Natural killer cell (primary cell): ENCODE data around the gene NLRP1. TPM values are rescaled to one million over a fixed set of nuclear protein-coding genes. Genes with fewer than 3 reads are reported as not detected.

Experiments
- ATAC-seq, 3 donors: fragments of 150-1000 bp in 2 of 3; fragments of 200-7000 bp in 1 of 3; cut with Tn5 transposase; 1 replicate in 1 of 3; 2 replicates in 2 of 3; pipeline ENCODE4 v1.10.0; 2021; ENCODE audit warnings: mild to moderate bottlenecking in 2 of 3, moderate library complexity in 2 of 3
- DNase-seq, 2 donors: peaks; one replicate each; pipeline versions ENCODE4 v3.0.0 to v3.0.0-alpha.2; 2013 to 2021; ENCODE audit warnings: mixed read lengths in 1 of 2
- H3K27ac ChIP-seq: one replicate; pipeline ENCODE4 v1.5.1; 2013; ENCODE audit warnings: mild to moderate bottlenecking, low read length
- H3K27me3 ChIP-seq: one replicate; pipeline ENCODE4 v1.6.1; 2013; ENCODE audit warnings: low read length; ENCODE audit not compliant: control insufficient read depth, insufficient read depth
- H3K36me3 ChIP-seq: one replicate; pipeline ENCODE4 v1.6.1; 2013; ENCODE audit warnings: low read length; ENCODE audit not compliant: control insufficient read depth, insufficient read depth
- H3K4me1 ChIP-seq: one replicate; pipeline ENCODE4 v1.6.1; 2013; ENCODE audit warnings: low read length; ENCODE audit not compliant: control insufficient read depth, insufficient read depth
- H3K4me3 ChIP-seq: one replicate; pipeline ENCODE4 v1.5.1; 2013; ENCODE audit warnings: low read length
- H3K9me3 ChIP-seq: one replicate; pipeline ENCODE4 v1.6.1; 2013; ENCODE audit warnings: low read length; ENCODE audit not compliant: control insufficient read depth, insufficient read depth
- H3K27ac Mint-ChIP-seq, 2 donors: one replicate each; pipeline ENCODE4 v1.8.0; 2022; ENCODE audit warnings: mild to moderate bottlenecking in 2 of 2, mixed read lengths in 2 of 2, moderate library complexity in 1 of 2
- H3K27me3 Mint-ChIP-seq, 2 donors: one replicate each; pipeline ENCODE4 v1.8.0; 2022; ENCODE audit warnings: low read depth in 2 of 2, mixed read lengths in 2 of 2
- H3K36me3 Mint-ChIP-seq: one replicate; pipeline ENCODE4 v1.8.0; 2022; ENCODE audit warnings: mixed read lengths
- H3K4me1 Mint-ChIP-seq, 2 donors: one replicate each; pipeline ENCODE4 v1.8.0; 2022; ENCODE audit warnings: mixed read lengths in 2 of 2
- H3K4me3 Mint-ChIP-seq: one replicate; pipeline ENCODE4 v1.8.0; 2022; ENCODE audit warnings: mild to moderate bottlenecking, moderate library complexity, mixed read lengths
- H3K9me3 Mint-ChIP-seq, 2 donors: one replicate each; pipeline ENCODE4 v1.8.0; 2022; ENCODE audit warnings: mixed read lengths in 2 of 2
- CTCF ChIP-seq: fragments of 200-600 bp; IDR thresholded peaks from one replicate; pipeline ENCODE4 v1.8.0; 2022; ENCODE audit warnings: antibody characterized with exemption
- whole genome bisulfite sequencing: methylation state at CpG from one replicate; pipeline ENCODE4 v1.1.7; 2013; ENCODE audit warnings: missing lambda C conversion rate; ENCODE audit not compliant: insufficient coverage; 5-methylcytosine and 5-hydroxymethylcytosine counted together
- intact Hi-C: fragments of 100-400 bp; cut with micrococcal nuclease; formaldehyde crosslinking; loops from one replicate; pipeline ENCODE4 v1.14.2; 2022
- total RNA-seq, 4 donors: library from RNA; stranded (reverse); fragments of 120-200 nt in 1 of 4; gene quantifications; one replicate each; pipeline versions ENCODE4 v1.2.3 to v1.2.4, GENCODE V29; 2013 to 2022

NLRP1 gene
- total RNA-seq, 3 donors from 2014 or later (not counting 1 experiment from before 2014, with no cell fraction given) = 206 to 237 (median 209) TPM

DNA sequence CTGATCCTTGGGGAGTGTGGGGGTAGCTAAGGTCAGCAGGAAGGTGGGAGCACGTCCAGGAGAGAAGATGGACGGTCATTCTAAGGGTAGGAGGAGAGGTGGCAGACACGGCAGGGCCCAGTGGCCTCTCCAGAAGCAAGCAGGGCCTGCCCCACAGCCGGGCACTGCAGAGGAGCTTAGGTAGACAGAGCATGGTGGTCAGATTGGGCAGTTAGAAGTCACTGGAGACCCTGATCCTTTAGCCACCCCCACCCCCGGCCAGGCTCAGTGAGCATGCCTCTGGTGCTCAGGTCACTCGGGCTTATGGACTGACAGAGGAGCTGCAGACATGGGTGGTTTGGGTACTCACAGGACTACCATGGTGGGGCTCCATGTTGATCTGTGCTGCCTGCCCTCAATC is 26.3 kb downstream of the NLRP1 start:
- no peak overlapping the region for H3K4me3 ChIP-seq
- intact Hi-C loops = no loop called here
- Mint-ChIP-seq H3K4me1 (peaks cover 15 to 36% of the 10 kb centered on the region in 2 donors), H3K9me3 (no peaks in the 10 kb centered on the region), H3K27me3 (no peaks in the 10 kb centered on the region), H3K36me3 (peaks cover 4% of the 10 kb centered on the region), H3K27ac (no peak overlapping the region), H3K4me3 (no peak overlapping the region)
- H3K36me3 ChIP-seq = peaks cover 56% of the 10 kb centered on the region
- WGBS = 96% methylated on average over 6 of the region's 6 CpGs
- DNase-seq (no peak), ATAC-seq (no peak)
- TF ChIP-seq CTCF = no peak
- no peaks in the 10 kb centered on the region for H3K9me3 ChIP-seq
- no peak overlapping the region for H3K27ac ChIP-seq
- no peaks in the 10 kb centered on the region for H3K4me1 ChIP-seq
- no peaks in the 10 kb centered on the region for H3K27me3 ChIP-seq

- intact Hi-C loops = no loop called here
- Histone ChIP-seq H3K27me3 (no peaks in the 10 kb centered on the region), H3K4me3 (no peak overlapping the region), H3K4me1 (no peaks in the 10 kb centered on the region), H3K9me3 (no peaks in the 10 kb centered on the region), H3K27ac (no peak overlapping the region), H3K36me3 (peaks cover 61% of the 10 kb centered on the region)
- H3K4me3 Mint-ChIP-seq = no peak overlapping the region
- TF ChIP-seq CTCF = no peak
- no peaks in the 10 kb centered on the region for H3K9me3 Mint-ChIP-seq
- WGBS = 92% methylated on average over 8 of the region's 8 CpGs
- no peaks in the 10 kb centered on the region for H3K27me3 Mint-ChIP-seq
- no peak for DNase-seq
- H3K27ac Mint-ChIP-seq = no peak overlapping the region
- H3K36me3 Mint-ChIP-seq = peaks cover 9% of the 10 kb centered on the region
- no peak for ATAC-seq
- H3K4me1 Mint-ChIP-seq = peaks cover 10 to 36% of the 10 kb centered on the region in 2 donors
Observed at GRCh38 chr17:5557485-5557884, 26.8 kb downstream of the NLRP1 start.

DNA sequence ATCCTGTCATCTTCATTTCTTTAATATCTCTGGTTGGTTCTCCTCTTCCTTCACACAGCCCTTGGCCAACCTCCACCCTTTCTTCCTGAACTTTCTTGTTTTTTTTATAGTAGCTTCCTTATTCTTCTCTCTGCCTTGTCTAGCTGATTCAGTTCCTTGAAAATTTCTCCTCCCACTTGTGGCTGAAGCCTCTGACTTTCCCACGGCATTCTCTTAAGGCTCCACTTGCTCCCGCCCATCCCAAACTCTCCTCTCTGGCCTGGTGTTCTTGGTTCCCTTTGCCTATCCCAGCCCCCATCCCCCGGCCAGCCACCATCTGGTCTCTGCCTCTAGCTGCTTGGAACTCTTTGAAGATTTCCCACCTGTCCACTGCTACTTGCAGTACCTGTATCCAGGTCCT is 29.1 kb downstream of the NLRP1 start:
- Mint-ChIP-seq H3K4me3 (no peak overlapping the region), H3K27ac (peak overlapping the region in 1 of 2 donors; percentile 38), H3K4me1 (peaks cover 10 to 36% of the 10 kb centered on the region in 2 donors), H3K36me3 (peaks cover 23% of the 10 kb centered on the region), H3K9me3 (no peaks in the 10 kb centered on the region), H3K27me3 (no peaks in the 10 kb centered on the region)
- ATAC-seq (no peak), DNase-seq (no peak)
- Histone ChIP-seq H3K36me3 (peaks cover 72% of the 10 kb centered on the region), H3K27ac (no peak overlapping the region), H3K27me3 (no peaks in the 10 kb centered on the region), H3K4me3 (no peak overlapping the region), H3K4me1 (no peaks in the 10 kb centered on the region), H3K9me3 (no peaks in the 10 kb centered on the region)
- intact Hi-C loops = no loop called here
- TF ChIP-seq CTCF = no peak
- 91% methylated on average over 3 of the region's 3 CpGs for WGBS

GRCh38 chr17:5553479-5553878 is 30.8 kb downstream of the NLRP1 start:
- intact Hi-C loops = no loop called here
- DNase-seq (no peak), ATAC-seq (peak in 1 of 3 donors; percentile 10)
- H3K27me3 Mint-ChIP-seq = no peaks in the 10 kb centered on the region
- TF ChIP-seq CTCF = no peak
- peaks cover 13 to 33% of the 10 kb centered on the region in 2 donors for H3K4me1 Mint-ChIP-seq
- 77% methylated on average over 3 of the region's 3 CpGs for WGBS
- H3K36me3 Mint-ChIP-seq = peaks cover 28% of the 10 kb centered on the region
- Histone ChIP-seq H3K4me3 (no peak overlapping the region), H3K4me1 (no peaks in the 10 kb centered on the region), H3K27me3 (no peaks in the 10 kb centered on the region), H3K27ac (no peak overlapping the region), H3K9me3 (no peaks in the 10 kb centered on the region), H3K36me3 (peaks cover 67% of the 10 kb centered on the region)
- H3K27ac Mint-ChIP-seq = peak overlapping the region in 1 of 2 donors; percentile 33
- H3K9me3 Mint-ChIP-seq = no peaks in the 10 kb centered on the region
- H3K4me3 Mint-ChIP-seq = no peak overlapping the region
